Liver (tissue), 9 donors: ENCODE data around the gene COL21A1. TPM values are rescaled to one million over a fixed set of nuclear protein-coding genes. Genes with fewer than 3 reads are reported as not detected.

ENCODE experiments used
- DNase-seq: peaks from one replicate; pipeline ENCODE4 v3.0.0-alpha.2; 2017; ENCODE audit warnings: low spot score
- H3K27ac ChIP-seq, 2 donors: one replicate each; pipeline ENCODE4 v1.7.0; 2013; ENCODE audit warnings: inconsistent platforms in 2 of 2, low read length in 2 of 2, control low read depth in 1 of 2, low read depth in 1 of 2, mild to moderate bottlenecking in 1 of 2
- H3K27me3 ChIP-seq, 4 donors: one replicate each; pipeline versions ENCODE4 v1.6.1 to v1.7.0; 2013; ENCODE audit warnings: low read length in 3 of 4, inconsistent platforms in 1 of 4, mild to moderate bottlenecking in 1 of 4, moderate library complexity in 1 of 4; ENCODE audit not compliant: control insufficient read depth in 4 of 4, insufficient read depth in 4 of 4
- H3K36me3 ChIP-seq, 4 donors: one replicate each; pipeline versions ENCODE4 v1.6.1 to v1.7.0; 2013; ENCODE audit warnings: low read length in 3 of 4, mild to moderate bottlenecking in 3 of 4, low read depth in 1 of 4, moderate library complexity in 1 of 4; ENCODE audit not compliant: control insufficient read depth in 4 of 4, insufficient read depth in 3 of 4
- H3K4me1 ChIP-seq, 4 donors: one replicate each; pipeline versions ENCODE4 v1.6.1 to v1.7.0; 2013; ENCODE audit warnings: low read length in 3 of 4, mild to moderate bottlenecking in 3 of 4, moderate library complexity in 1 of 4; ENCODE audit not compliant: control insufficient read depth in 4 of 4, insufficient read depth in 4 of 4
- H3K4me3 ChIP-seq, 3 donors: one replicate each; pipeline versions ENCODE4 v1.6.1 to v1.7.0; 2013; ENCODE audit warnings: low read length in 3 of 3, control low read depth in 1 of 3, low read depth in 1 of 3, mild to moderate bottlenecking in 1 of 3
- H3K9ac ChIP-seq, 2 donors: one replicate each; pipeline ENCODE4 v1.7.0; 2013; ENCODE audit warnings: low read length in 2 of 2, mild to moderate bottlenecking in 2 of 2, moderate library complexity in 2 of 2, control low read depth in 1 of 2, low read depth in 1 of 2
- H3K9me3 ChIP-seq, 4 donors: one replicate each; pipeline versions ENCODE4 v1.6.1 to v1.7.0; 2013; ENCODE audit warnings: low read length in 3 of 4; ENCODE audit not compliant: control insufficient read depth in 4 of 4
- ATF3 ChIP-seq: IDR thresholded peaks from 2 replicates; pipeline ENCODE4 v1.6.1; 2016; ENCODE audit warnings: antibody characterized with exemption
- CTCF ChIP-seq: fragments of 150-350 bp; IDR thresholded peaks from 2 replicates; pipeline ENCODE4 v1.5.1; 2017; ENCODE audit warnings: improper control_type of control experiment, low read depth, low read length; ENCODE audit not compliant: missing input control
- EGR1 ChIP-seq, 2 donors: IDR thresholded peaks; 2 replicates each; pipeline ENCODE4 v1.6.1; 2016 to 2018; ENCODE audit warnings: antibody characterized with exemption in 2 of 2, low read depth in 2 of 2
- FOXA1 ChIP-seq: IDR thresholded peaks from 2 replicates; pipeline ENCODE4 v1.6.1; 2016; ENCODE audit warnings: antibody characterized with exemption
- FOXA2 ChIP-seq: IDR thresholded peaks from 2 replicates; pipeline ENCODE4 v1.6.1; 2016; ENCODE audit warnings: antibody characterized with exemption
- GABPA ChIP-seq, 2 donors: IDR thresholded peaks in 1 of 2; conservative IDR thresholded peaks in 1 of 2; 2 replicates each; pipeline ENCODE4 v1.6.1; 2016; ENCODE audit warnings: antibody characterized with exemption in 2 of 2, mild to moderate bottlenecking in 1 of 2, moderate library complexity in 1 of 2
- HNF4A ChIP-seq, 2 donors: conservative IDR thresholded peaks; 2 replicates each; pipeline ENCODE4 v1.6.1; 2016; ENCODE audit warnings: antibody characterized with exemption in 2 of 2, mild to moderate bottlenecking in 2 of 2
- HNF4G ChIP-seq: IDR thresholded peaks from 2 replicates; pipeline ENCODE4 v1.6.1; 2016; ENCODE audit warnings: antibody characterized with exemption
- RAD21 ChIP-seq, 2 donors: IDR thresholded peaks; 2 replicates each; pipeline ENCODE4 v1.6.1; 2016; ENCODE audit warnings: antibody characterized with exemption in 2 of 2, mild to moderate bottlenecking in 2 of 2
- REST ChIP-seq: IDR thresholded peaks from 2 replicates; pipeline ENCODE4 v1.6.1; 2016; ENCODE audit warnings: antibody characterized with exemption, mild to moderate bottlenecking
- TAF1 ChIP-seq: conservative IDR thresholded peaks from 2 replicates; pipeline ENCODE4 v1.6.1; 2016; ENCODE audit warnings: antibody characterized with exemption, mild to moderate bottlenecking
- YY1 ChIP-seq: IDR thresholded peaks from 2 replicates; pipeline ENCODE4 v1.6.1; 2016; ENCODE audit warnings: antibody characterized with exemption, mild to moderate bottlenecking
- WGBS: extraction: QIAGEN DNeasy Blood & Tissue Kit; methylation state at CpG from one replicate; pipeline ENCODE4 v1.1.7; 2013; 5-methylcytosine and 5-hydroxymethylcytosine counted together
- polyA plus RNA-seq, 2 donors: library from polyadenylated mRNA; stranded (reverse) in 1 of 2; unstranded in 1 of 2; fragments of 200-250 nt in 1 of 2; fragments of >200 nt in 1 of 2; fragmentation: Nextera tagmentation in 1 of 2; extraction: Ambion mirVana in 1 of 2; gene quantifications; one replicate each; pipeline versions ENCODE4 v1.2.1 to v1.2.3, GENCODE V29; 2013 to 2015
- total RNA-seq, 2 donors: library from RNA; depleted of rRNA; stranded (reverse); fragments of >200 nt; gene quantifications; one replicate each; pipeline ENCODE4 v1.2.3, GENCODE V29; 2014
- TF ChIP-seq, protein P1 (sequence below): IDR thresholded peaks from 2 replicates; pipeline ENCODE4 v1.6.1; 2016; ENCODE audit warnings: antibody characterized with exemption
- TF ChIP-seq, protein P2 (sequence below): IDR thresholded peaks from 2 replicates; pipeline ENCODE4 v1.6.1; 2016; ENCODE audit warnings: antibody characterized with exemption
- donor health status: healthy.
- donor health status: healthy.
- donor health status: healthy.
- donor health status: healthy.
- donor health status: healthy.

The COL21A1 gene
- total and polyA plus RNA-seq, 4 donors = 0.48 to 1.3 (median 0.52) TPM

- Histone ChIP-seq H3K9me3 (no peaks in the 10 kb centered on the region), H3K4me3 (no peak overlapping the region), H3K36me3 (no peaks in the 10 kb centered on the region), H3K9ac (no peak overlapping the region), H3K27ac (no peak overlapping the region), H3K4me1 (no peaks in the 10 kb centered on the region), H3K27me3 (peaks cover 0 to 9% (median 0%) of the 10 kb centered on the region in 4 donors)
- DNase-seq = no peak
- TF ChIP-seq EGR1 (IDR thresholded peaks at IDR 0.05; ENCODE audit: low read depth in 2 of 2) (no peak), YY1 (no peak), HNF4A (conservative IDR thresholded peaks at IDR 0.05) (no peak), GABPA (IDR thresholded peaks at IDR 0.05 in 1 of 2, conservative IDR thresholded peaks at IDR 0.05 in 1 of 2) (no peak), FOXA2 (no peak), ATF3 (no peak), HNF4G (no peak)
- TF ChIP-seq, protein P1, sequence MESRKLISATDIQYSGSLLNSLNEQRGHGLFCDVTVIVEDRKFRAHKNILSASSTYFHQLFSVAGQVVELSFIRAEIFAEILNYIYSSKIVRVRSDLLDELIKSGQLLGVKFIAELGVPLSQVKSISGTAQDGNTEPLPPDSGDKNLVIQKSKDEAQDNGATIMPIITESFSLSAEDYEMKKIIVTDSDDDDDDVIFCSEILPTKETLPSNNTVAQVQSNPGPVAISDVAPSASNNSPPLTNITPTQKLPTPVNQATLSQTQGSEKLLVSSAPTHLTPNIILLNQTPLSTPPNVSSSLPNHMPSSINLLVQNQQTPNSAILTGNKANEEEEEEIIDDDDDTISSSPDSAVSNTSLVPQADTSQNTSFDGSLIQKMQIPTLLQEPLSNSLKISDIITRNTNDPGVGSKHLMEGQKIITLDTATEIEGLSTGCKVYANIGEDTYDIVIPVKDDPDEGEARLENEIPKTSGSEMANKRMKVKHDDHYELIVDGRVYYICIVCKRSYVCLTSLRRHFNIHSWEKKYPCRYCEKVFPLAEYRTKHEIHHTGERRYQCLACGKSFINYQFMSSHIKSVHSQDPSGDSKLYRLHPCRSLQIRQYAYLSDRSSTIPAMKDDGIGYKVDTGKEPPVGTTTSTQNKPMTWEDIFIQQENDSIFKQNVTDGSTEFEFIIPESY = no peak
Observed at GRCh38 chr6:56025795-56026194, 221.6 kb downstream of the COL21A1 start.

- no peak for DNase-seq
- H3K27me3 ChIP-seq = peaks cover 0 to 9% (median 0%) of the 10 kb centered on the region in 4 donors
- no peaks in the 10 kb centered on the region for H3K36me3 ChIP-seq
- no peak overlapping the region for H3K4me3 ChIP-seq
- no peak for TF ChIP-seq HNF4G
- no peak for TF ChIP-seq TAF1
- no peak for TF ChIP-seq EGR1 (IDR thresholded peaks at IDR 0.05; ENCODE audit: low read depth in 2 of 2)
- no peak for TF ChIP-seq FOXA2
- TF ChIP-seq REST = no peak
- TF ChIP-seq, protein P2, sequence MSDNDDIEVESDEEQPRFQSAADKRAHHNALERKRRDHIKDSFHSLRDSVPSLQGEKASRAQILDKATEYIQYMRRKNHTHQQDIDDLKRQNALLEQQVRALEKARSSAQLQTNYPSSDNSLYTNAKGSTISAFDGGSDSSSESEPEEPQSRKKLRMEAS = no peak
- TF ChIP-seq HNF4A (conservative IDR thresholded peaks at IDR 0.05) = no peak
- no peak for TF ChIP-seq GABPA (IDR thresholded peaks at IDR 0.05 in 1 of 2, conservative IDR thresholded peaks at IDR 0.05 in 1 of 2)
- no peak for TF ChIP-seq CTCF
- TF ChIP-seq FOXA1 = no peak
- TF ChIP-seq RAD21 (IDR thresholded peaks at IDR 0.05) = no peak
- TF ChIP-seq, protein P1 = no peak
- no peaks in the 10 kb centered on the region for H3K9me3 ChIP-seq
- no peak overlapping the region for H3K27ac ChIP-seq
- no peaks in the 10 kb centered on the region for H3K4me1 ChIP-seq
- WGBS = 69% methylated on average over 5 of the region's 5 CpGs
- no peak overlapping the region for H3K9ac ChIP-seq
Observed at GRCh38 chr6:56024931-56025330, 222.4 kb downstream of the COL21A1 start.
